Activated CD4-positive, alpha-beta T cell treated with anti-CD3 and anti-CD28 coated beads for 36 hours (primary cell): ENCODE data around the gene MAP1LC3A. TPM values are rescaled to one million over a fixed set of nuclear protein-coding genes. Genes with fewer than 3 reads are reported as not detected.

Experiments
- ATAC-seq: fragments of 200-7000 bp; cut with Tn5 transposase; one replicate; pipeline ENCODE4 v1.10.0; 2021; ENCODE audit warnings: mild to moderate bottlenecking, moderate library complexity
- CTCF ChIA-PET: fragments of 350-600 bp; sonication (Branson Sonifier 250); formaldehyde crosslinking; loops from one replicate; lab custom pipeline; 2021; ENCODE audit warnings: antibody characterized with exemption; lab: Charles Lee
- POLR2A ChIA-PET: fragments of 350-600 bp; sonication (Branson Sonifier 250); formaldehyde crosslinking; loops from one replicate; lab custom pipeline; 2021; ENCODE audit warnings: antibody characterized with exemption, inconsistent platforms; lab: Charles Lee
- DNase-seq: peaks from one replicate; pipeline ENCODE4 v3.0.0-alpha.2; 2020
- H3K27ac Mint-ChIP-seq: one replicate; pipeline ENCODE4 v1.8.0; 2021; ENCODE audit warnings: mixed read lengths
- H3K27me3 Mint-ChIP-seq: one replicate; pipeline ENCODE4 v1.8.0; 2021; ENCODE audit warnings: mixed read lengths
- H3K36me3 Mint-ChIP-seq: one replicate; pipeline ENCODE4 v1.8.0; 2021; ENCODE audit warnings: low read depth, mixed read lengths
- H3K4me1 Mint-ChIP-seq: one replicate; pipeline ENCODE4 v1.8.0; 2021; ENCODE audit warnings: mixed read lengths
- H3K4me3 Mint-ChIP-seq: one replicate; pipeline ENCODE4 v1.8.0; 2021; ENCODE audit warnings: mild to moderate bottlenecking, moderate library complexity, mixed read lengths
- H3K9me3 Mint-ChIP-seq: one replicate; pipeline ENCODE4 v1.8.0; 2021; ENCODE audit warnings: low read depth, mixed read lengths
- intact Hi-C, 2 experiments: fragments of 100-400 bp; cut with DNase I in 1 of 2; cut with micrococcal nuclease in 1 of 2; formaldehyde crosslinking; loops; one replicate each; pipeline versions ENCODE4 v1.14.2 to v1.15.1; 2022 to 2024; cut with DNase I, micrococcal nuclease
- total RNA-seq, 2 experiments: library from RNA; stranded (reverse); gene quantifications; one replicate each; pipeline ENCODE4 v1.2.3, GENCODE V29; 2021

The MAP1LC3A gene
- total RNA-seq, 2 experiments from 2014 or later, result 2.5 to 2.7 TPM

GRCh38 chr20:34527016-34527415 lies 31.5 kb upstream of the MAP1LC3A start:
- DNase-seq (no peak), ATAC-seq (no peak)
- Mint-ChIP-seq H3K36me3 (peaks cover 24% of the 10 kb centered on the region), H3K27me3 (no peaks in the 10 kb centered on the region), H3K4me3 (no peak overlapping the region), H3K4me1 (peaks cover 19% of the 10 kb centered on the region), H3K9me3 (no peaks in the 10 kb centered on the region), H3K27ac (no peak overlapping the region)
- ChIA-PET CTCF (interaction anchor here (0.7 to 1.7 kb wide), 4 partner anchors 10 to 398 kb away, joined by 3 to 9 read pairs (median 4); partner anchors contain the start of gene DYNLRB1), POLR2A (no interaction called here)
- intact Hi-C loops, result no loop called here

GRCh38 chr20:34528921-34529297 lies 29.6 kb upstream of the MAP1LC3A start:
- no peak for DNase-seq
- no peaks in the 10 kb centered on the region for H3K9me3 Mint-ChIP-seq
- ChIA-PET POLR2A (no interaction called here), CTCF (no interaction called here)
- H3K27ac Mint-ChIP-seq, result no peak overlapping the region
- peaks cover 19% of the 10 kb centered on the region for H3K36me3 Mint-ChIP-seq
- H3K27me3 Mint-ChIP-seq, result no peaks in the 10 kb centered on the region
- H3K4me3 Mint-ChIP-seq, result no peak overlapping the region
- intact Hi-C loops, result no loop called here
- H3K4me1 Mint-ChIP-seq, result peaks cover 3% of the 10 kb centered on the region
- ATAC-seq, result no peak

- ATAC-seq, result no peak
- Mint-ChIP-seq H3K4me3 (no peak overlapping the region), H3K9me3 (no peaks in the 10 kb centered on the region), H3K27ac (no peak overlapping the region), H3K36me3 (peaks cover 23% of the 10 kb centered on the region), H3K27me3 (no peaks in the 10 kb centered on the region), H3K4me1 (peaks cover 3% of the 10 kb centered on the region)
- no peak for DNase-seq
- intact Hi-C loops, result no loop called here
- POLR2A ChIA-PET, result no interaction called here
- CTCF ChIA-PET, result interaction anchor here (0.6 to 2.6 kb wide), 4 partner anchors 9 to 364 kb away, joined by 3 to 14 read pairs (median 5); no protein-coding TSS in a partner anchor
Measured at GRCh38 chr20:34529742-34530141, 28.8 kb upstream of the MAP1LC3A start.

GRCh38 chr20:34530342-34530741 lies 28.2 kb upstream of the MAP1LC3A start:
- H3K27ac Mint-ChIP-seq, result no peak overlapping the region
- no peak overlapping the region for H3K4me3 Mint-ChIP-seq
- intact Hi-C loops, result no loop called here

GRCh38 chr20:34531608-34532265 lies 26.8 kb upstream of the MAP1LC3A start:
- H3K4me3 Mint-ChIP-seq, result no peak overlapping the region
- DNase-seq (no peak), ATAC-seq (no peak)
- H3K4me1 Mint-ChIP-seq, result no peaks in the 10 kb centered on the region
- no peaks in the 10 kb centered on the region for H3K9me3 Mint-ChIP-seq
- POLR2A ChIA-PET, result interaction anchor here (0.8 kb wide), 1 partner anchor 16 kb away, joined by 3 read pairs; the partner anchor contains the start of gene DYNLRB1
- H3K36me3 Mint-ChIP-seq, result peaks cover 23% of the 10 kb centered on the region
- H3K27ac Mint-ChIP-seq, result no peak overlapping the region
- CTCF ChIA-PET, result interaction anchor here (0.6 to 2.6 kb wide), 6 partner anchors 13 to 219 kb away, joined by 3 to 14 read pairs (median 4); no protein-coding TSS in a partner anchor
- H3K27me3 Mint-ChIP-seq, result no peaks in the 10 kb centered on the region
- intact Hi-C loops, result no loop called here

More at GRCh38 chr20:34530342-34530741, 28.2 kb upstream of the MAP1LC3A start:
- ChIA-PET POLR2A (interaction anchor here (0.7 kb wide), 1 partner anchor 15 kb away, joined by 4 read pairs; no protein-coding TSS in a partner anchor), CTCF (interaction anchor here (1.1 to 2.6 kb wide), 5 partner anchors 8 to 239 kb away, joined by 3 to 14 read pairs (median 6); no protein-coding TSS in a partner anchor)
- peaks cover 3% of the 10 kb centered on the region for H3K4me1 Mint-ChIP-seq
- H3K9me3 Mint-ChIP-seq, result no peaks in the 10 kb centered on the region
- H3K36me3 Mint-ChIP-seq, result peaks cover 26% of the 10 kb centered on the region
- H3K27me3 Mint-ChIP-seq, result no peaks in the 10 kb centered on the region
- DNase-seq, result no peak
- no peak for ATAC-seq

- no peaks in the 10 kb centered on the region for H3K9me3 Mint-ChIP-seq
Measured at GRCh38 chr20:34532320-34532719, 26.2 kb upstream of the MAP1LC3A start.

GRCh38 chr20:34532756-34533155 lies 25.8 kb upstream of the MAP1LC3A start:
- H3K4me3 Mint-ChIP-seq, result no peak overlapping the region
- peaks cover 23% of the 10 kb centered on the region for H3K36me3 Mint-ChIP-seq
- ChIA-PET POLR2A (no interaction called here), CTCF (no interaction called here)
- DNase-seq (no peak), ATAC-seq (no peak)
- no peak overlapping the region for H3K27ac Mint-ChIP-seq
- H3K27me3 Mint-ChIP-seq, result no peaks in the 10 kb centered on the region
- intact Hi-C loops, result no loop called here
- no peaks in the 10 kb centered on the region for H3K9me3 Mint-ChIP-seq
- no peaks in the 10 kb centered on the region for H3K4me1 Mint-ChIP-seq

More at GRCh38 chr20:34532320-34532719, 26.2 kb upstream of the MAP1LC3A start:
- peaks cover 24% of the 10 kb centered on the region for H3K36me3 Mint-ChIP-seq
- POLR2A ChIA-PET, result no interaction called here
- H3K4me1 Mint-ChIP-seq, result no peaks in the 10 kb centered on the region
- intact Hi-C loops, result no loop called here
- H3K27ac Mint-ChIP-seq, result no peak overlapping the region
- CTCF ChIA-PET, result interaction anchor here (0.6 to 2.6 kb wide), 3 partner anchors 12 to 220 kb away, joined by 4 to 14 read pairs (median 6); no protein-coding TSS in a partner anchor
- H3K27me3 Mint-ChIP-seq, result no peaks in the 10 kb centered on the region
- no peak for ATAC-seq
- H3K4me3 Mint-ChIP-seq, result no peak overlapping the region
- no peak for DNase-seq

- intact Hi-C loops, result loop anchor here (5.0 kb wide), 2 partner anchors 222 to 233 kb away; no protein-coding TSS in a partner anchor
- ChIA-PET CTCF (interaction anchor here (0.8 to 1.8 kb wide), 2 partner anchors 10 to 31 kb away, joined by 3 to 7 read pairs; no protein-coding TSS in a partner anchor), POLR2A (no interaction called here)
- Mint-ChIP-seq H3K27me3 (no peaks in the 10 kb centered on the region), H3K36me3 (peaks cover 20% of the 10 kb centered on the region), H3K27ac (no peak overlapping the region), H3K9me3 (no peaks in the 10 kb centered on the region), H3K4me3 (no peak overlapping the region), H3K4me1 (no peaks in the 10 kb centered on the region)
- DNase-seq (no peak), ATAC-seq (no peak)
Measured at GRCh38 chr20:34534391-34535165, 23.9 kb upstream of the MAP1LC3A start.

GRCh38 chr20:34535301-34535840 lies 23.1 kb upstream of the MAP1LC3A start:
- H3K27ac Mint-ChIP-seq, result no peak overlapping the region
- ChIA-PET POLR2A (no interaction called here), CTCF (interaction anchor here (0.8 to 1.8 kb wide), 2 partner anchors 9 to 31 kb away, joined by 3 to 7 read pairs; no protein-coding TSS in a partner anchor)
- ATAC-seq (no peak), DNase-seq (no peak)
- H3K36me3 Mint-ChIP-seq, result peaks cover 21% of the 10 kb centered on the region
- H3K27me3 Mint-ChIP-seq, result no peaks in the 10 kb centered on the region
- H3K4me1 Mint-ChIP-seq, result no peaks in the 10 kb centered on the region
- H3K4me3 Mint-ChIP-seq, result no peak overlapping the region
- H3K9me3 Mint-ChIP-seq, result no peaks in the 10 kb centered on the region
- intact Hi-C loops, result loop anchor here (5.0 kb wide), 2 partner anchors 223 to 232 kb away; no protein-coding TSS in a partner anchor

- ATAC-seq (no peak), DNase-seq (no peak)
- peaks cover 25% of the 10 kb centered on the region for H3K36me3 Mint-ChIP-seq
- no peaks in the 10 kb centered on the region for H3K27me3 Mint-ChIP-seq
- CTCF ChIA-PET, result no interaction called here
- no peaks in the 10 kb centered on the region for H3K4me1 Mint-ChIP-seq
- POLR2A ChIA-PET, result no interaction called here
- intact Hi-C loops, result loop anchor here (5.0 kb wide), 2 partner anchors 224 to 231 kb away; no protein-coding TSS in a partner anchor
- no peak overlapping the region for H3K4me3 Mint-ChIP-seq
- no peaks in the 10 kb centered on the region for H3K9me3 Mint-ChIP-seq
- H3K27ac Mint-ChIP-seq, result no peak overlapping the region
Measured at GRCh38 chr20:34535857-34536256, 22.7 kb upstream of the MAP1LC3A start.
